B cell (primary cell): ENCODE measurements around the gene SPATA2.

Source experiments
- CTCF ChIP-seq: fragments of 200-600 bp; IDR thresholded peaks from one replicate; pipeline ENCODE4 v1.8.0; 2022; ENCODE audit warnings: antibody characterized with exemption, mild to moderate bottlenecking
- EZH2 ChIP-seq: IDR thresholded peaks from 2 replicates; pipeline ENCODE4 v1.6.1; 2012; ENCODE audit warnings: borderline replicate concordance, low read depth, mild to moderate bottlenecking, moderate library complexity, low read length; ENCODE audit not compliant: insufficient read depth, poor library complexity, severe bottlenecking

GRCh38 chr20:49888212-49889000 is 26.9 kb downstream of the SPATA2 start:
- peak; percentile 77 for TF ChIP-seq CTCF
- no peak for TF ChIP-seq EZH2
